ENCODE measurements around the gene PFDN6. TPM values are rescaled to one million over a fixed set of nuclear protein-coding genes. Genes with fewer than 3 reads are reported as not detected.
"Not testable (repeated sequence)": the region's sequence is repeated elsewhere in the genome, so short reads cannot be mapped to it uniquely, and the experiment has no call there.

PFDN6 gene
- polyA plus RNA-seq, 2 donors: 127 to 293 TPM

DNA sequence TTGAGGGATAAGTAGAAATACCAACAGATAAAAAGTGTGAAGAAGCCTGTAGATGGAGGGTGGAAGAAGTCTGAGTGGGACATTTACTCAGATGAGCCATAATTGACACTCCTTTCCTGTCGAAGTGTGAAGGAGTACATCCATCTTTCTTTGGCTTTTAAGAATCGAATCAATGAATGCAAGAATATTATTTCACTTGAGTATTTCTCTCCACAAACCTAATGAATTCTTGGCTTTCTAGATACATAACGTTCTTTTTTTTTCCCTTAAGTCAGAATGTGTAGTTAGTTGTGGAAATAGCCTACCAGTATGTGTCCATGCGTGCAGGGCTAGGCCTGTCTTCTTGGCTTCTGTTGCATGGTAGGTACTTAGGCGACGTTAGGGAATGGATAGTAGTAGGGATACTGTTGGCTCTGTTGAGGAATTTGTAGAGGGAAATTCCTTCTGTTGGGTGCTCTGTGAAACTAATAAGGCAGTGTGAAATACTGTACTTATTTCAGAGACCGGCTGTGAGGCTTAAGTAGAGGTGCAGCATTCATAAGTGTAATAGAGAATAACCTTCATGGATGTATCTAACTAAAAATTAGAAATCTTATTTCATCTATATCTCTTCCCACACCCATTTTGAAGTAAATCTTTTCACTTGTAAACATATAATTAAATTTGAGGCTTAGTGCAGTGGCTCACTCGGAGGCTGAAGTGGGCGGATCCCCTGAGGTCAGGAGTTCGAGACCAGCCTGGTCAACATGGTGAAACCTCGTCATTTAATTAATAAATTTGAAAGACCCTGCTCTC is 16.1 kb upstream of the PFDN6 start:
- Histone ChIP-seq H3K27ac (ENCODE audit: low read depth in 2 of 2, low read length in 1 of 2) (peak overlapping the region; percentile 71 to 89), H3K4me1 (ENCODE audit: control insufficient read depth in 2 of 2, insufficient read depth in 2 of 2, low read length in 1 of 2) (peaks cover 4 to 10% of the 10 kb centered on the region in 2 donors), H3K4me3 (ENCODE audit: low read depth in 1 of 2, low read length in 2 of 2) (peak overlapping the region; percentile 61 to 93), H3K27me3 (ENCODE audit: control insufficient read depth in 1 of 2, insufficient read depth in 2 of 2, low read length in 2 of 2) (no peaks in the 10 kb centered on the region), H3K9me3 (ENCODE audit: control insufficient read depth in 2 of 2, insufficient read depth in 1 of 2, low read depth in 1 of 2, low read length in 1 of 2) (no peaks in the 10 kb centered on the region), H3K36me3 (ENCODE audit: control insufficient read depth in 2 of 2, insufficient read depth in 2 of 2, low read length in 1 of 2) (peaks cover 2 to 13% of the 10 kb centered on the region in 2 donors)
- WGBS, 2 donors: 43 to 45% methylated on average over 11 of the region's 11 CpGs

GRCh38 chr6:33273924-33274902 is 15.2 kb upstream of the PFDN6 start:
- H3K4me1 ChIP-seq (ENCODE audit: control insufficient read depth in 2 of 2, insufficient read depth in 2 of 2, low read length in 1 of 2): peaks cover 4 to 10% of the 10 kb centered on the region in 2 donors
- H3K4me3 ChIP-seq (ENCODE audit: low read depth in 1 of 2, low read length in 2 of 2): peak overlapping the region; percentile 15 to 93
- peaks cover 0 to 15% of the 10 kb centered on the region in 2 donors for H3K36me3 ChIP-seq (ENCODE audit: control insufficient read depth in 2 of 2, insufficient read depth in 2 of 2, low read length in 1 of 2)
- no peaks in the 10 kb centered on the region for H3K9me3 ChIP-seq (ENCODE audit: control insufficient read depth in 2 of 2, insufficient read depth in 1 of 2, low read depth in 1 of 2, low read length in 1 of 2)
- WGBS, 2 donors: 49 to 50% methylated on average over 14 of the region's 14 CpGs
- H3K27ac ChIP-seq (ENCODE audit: low read depth in 2 of 2, low read length in 1 of 2): peak overlapping the region; percentile 58 to 98
- no peaks in the 10 kb centered on the region for H3K27me3 ChIP-seq (ENCODE audit: control insufficient read depth in 1 of 2, insufficient read depth in 2 of 2, low read length in 2 of 2)

DNA sequence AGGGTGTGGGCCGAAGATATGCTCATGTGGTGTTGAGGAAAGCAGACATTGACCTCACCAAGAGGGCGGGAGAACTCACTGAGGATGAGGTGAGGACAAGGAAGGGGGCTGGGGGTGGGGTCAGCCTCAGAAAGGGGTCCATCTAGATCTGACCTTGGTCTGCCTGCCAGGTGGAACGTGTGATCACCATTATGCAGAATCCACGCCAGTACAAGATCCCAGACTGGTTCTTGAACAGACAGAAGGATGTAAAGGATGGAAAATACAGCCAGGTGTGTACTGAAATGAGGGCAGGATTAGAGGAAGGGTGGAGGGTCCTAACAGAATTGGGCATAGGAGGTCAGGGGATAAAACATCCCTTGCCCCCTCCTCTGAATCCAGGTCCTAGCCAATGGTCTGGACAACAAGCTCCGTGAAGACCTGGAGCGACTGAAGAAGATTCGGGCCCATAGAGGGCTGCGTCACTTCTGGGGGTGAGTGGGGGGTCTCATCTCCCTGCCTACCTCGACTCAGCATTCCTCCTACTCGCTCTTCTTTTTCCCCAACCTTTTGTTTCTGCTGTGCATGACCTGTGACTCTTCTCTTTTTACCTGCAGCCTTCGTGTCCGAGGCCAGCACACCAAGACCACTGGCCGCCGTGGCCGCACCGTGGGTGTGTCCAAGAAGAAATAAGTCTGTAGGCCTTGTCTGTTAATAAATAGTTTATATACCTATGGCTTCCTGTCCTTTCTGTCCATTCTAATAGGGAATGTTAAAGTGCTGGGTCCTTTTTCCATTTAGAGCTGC is 13.4 kb upstream of the PFDN6 start:
- 65 to 68% methylated on average over 16 of the region's 16 CpGs for WGBS, 2 donors
- Histone ChIP-seq H3K4me1 (ENCODE audit: control insufficient read depth in 2 of 2, insufficient read depth in 2 of 2, low read length in 1 of 2) (peaks cover 4 to 12% of the 10 kb centered on the region in 2 donors), H3K36me3 (ENCODE audit: control insufficient read depth in 2 of 2, insufficient read depth in 2 of 2, low read length in 1 of 2) (peaks cover 5 to 25% of the 10 kb centered on the region in 2 donors), H3K27ac (ENCODE audit: low read depth in 2 of 2, low read length in 1 of 2) (peak overlapping the region; percentile 91 to 98), H3K4me3 (ENCODE audit: low read depth in 1 of 2, low read length in 2 of 2) (peak overlapping the region; percentile 56 to 62)
- not testable (repeated sequence) for H3K27me3 ChIP-seq (ENCODE audit: control insufficient read depth in 1 of 2, insufficient read depth in 2 of 2, low read length in 2 of 2); H3K9me3 ChIP-seq (ENCODE audit: control insufficient read depth in 2 of 2, insufficient read depth in 1 of 2, low read depth in 1 of 2, low read length in 1 of 2)

GRCh38 chr6:33276581-33276863 is 12.9 kb upstream of the PFDN6 start:
- no peaks in the 10 kb centered on the region for H3K9me3 ChIP-seq (ENCODE audit: control insufficient read depth in 2 of 2, insufficient read depth in 1 of 2, low read depth in 1 of 2, low read length in 1 of 2)
- peak overlapping the region; percentile 91 to 98 for H3K27ac ChIP-seq (ENCODE audit: low read depth in 2 of 2, low read length in 1 of 2)
- H3K4me1 ChIP-seq (ENCODE audit: control insufficient read depth in 2 of 2, insufficient read depth in 2 of 2, low read length in 1 of 2): peaks cover 4 to 12% of the 10 kb centered on the region in 2 donors
- peaks cover 5 to 25% of the 10 kb centered on the region in 2 donors for H3K36me3 ChIP-seq (ENCODE audit: control insufficient read depth in 2 of 2, insufficient read depth in 2 of 2, low read length in 1 of 2)
- peak overlapping the region; percentile 56 to 62 for H3K4me3 ChIP-seq (ENCODE audit: low read depth in 1 of 2, low read length in 2 of 2)
- no peaks in the 10 kb centered on the region for H3K27me3 ChIP-seq (ENCODE audit: control insufficient read depth in 1 of 2, insufficient read depth in 2 of 2, low read length in 2 of 2)

DNA sequence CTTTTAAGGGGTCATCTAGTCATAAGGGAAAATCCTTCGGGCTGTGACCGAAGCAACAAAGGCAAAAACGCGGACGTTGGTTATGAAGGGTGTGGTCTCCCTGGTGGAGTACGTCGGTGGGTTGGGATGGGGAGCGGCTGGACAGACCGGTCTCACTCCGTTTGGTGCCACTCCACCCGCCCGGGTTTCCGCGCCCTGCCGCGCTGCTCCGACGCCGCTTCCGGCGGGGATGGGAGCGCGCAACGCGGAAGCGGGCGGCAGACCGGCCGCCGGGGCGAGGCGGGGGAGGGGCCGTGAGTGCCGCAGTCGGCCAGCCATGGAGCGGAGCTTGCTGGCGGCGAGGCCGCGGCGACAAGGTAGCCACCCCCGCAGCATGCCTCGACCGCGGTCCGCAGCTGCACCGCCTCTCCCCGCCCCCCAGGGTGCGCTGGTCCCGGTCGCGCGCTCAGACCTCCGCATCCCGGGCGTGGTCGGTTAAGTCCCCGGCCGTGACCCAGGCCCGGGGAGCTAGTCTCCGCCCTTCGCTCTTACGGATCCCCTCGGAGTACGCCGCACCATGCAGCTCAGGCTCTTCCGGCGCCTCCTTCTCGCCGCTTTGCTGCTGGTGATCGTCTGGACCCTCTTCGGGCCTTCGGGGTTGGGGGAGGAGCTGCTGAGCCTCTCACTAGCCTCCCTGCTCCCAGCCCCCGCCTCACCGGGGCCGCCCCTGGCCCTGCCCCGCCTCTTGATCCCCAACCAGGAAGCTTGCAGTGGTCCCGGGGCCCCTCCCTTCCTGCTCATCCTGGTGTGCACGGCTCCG is 12.3 kb upstream of the PFDN6 start, which contains the start of gene B3GALT4:
Gene B3GALT4, plus strand, starts transcription at position 260 of the 799 bp plus-strand sequence. Its CDS starts 297 bp downstream, at position 557.
- Histone ChIP-seq H3K4me3 (ENCODE audit: low read depth in 1 of 2, low read length in 2 of 2) (peak within 1 kb of the TSS; percentile 56 to 62), H3K27me3 (ENCODE audit: control insufficient read depth in 1 of 2, insufficient read depth in 2 of 2, low read length in 2 of 2) (no peaks in the 10 kb centered on the region), H3K4me1 (ENCODE audit: control insufficient read depth in 2 of 2, insufficient read depth in 2 of 2, low read length in 1 of 2) (peaks cover 4 to 12% of the 10 kb centered on the region in 2 donors), H3K9me3 (ENCODE audit: control insufficient read depth in 2 of 2, insufficient read depth in 1 of 2, low read depth in 1 of 2, low read length in 1 of 2) (no peaks in the 10 kb centered on the region), H3K36me3 (ENCODE audit: control insufficient read depth in 2 of 2, insufficient read depth in 2 of 2, low read length in 1 of 2) (peaks cover 5 to 25% of the 10 kb centered on the region in 2 donors), H3K27ac (ENCODE audit: low read depth in 2 of 2, low read length in 1 of 2) (peak within 1 kb of the TSS; percentile 91 to 98)
- 0 to 6% methylated on average over 57 to 80 of the region's 80 CpGs for WGBS, 2 donors

DNA sequence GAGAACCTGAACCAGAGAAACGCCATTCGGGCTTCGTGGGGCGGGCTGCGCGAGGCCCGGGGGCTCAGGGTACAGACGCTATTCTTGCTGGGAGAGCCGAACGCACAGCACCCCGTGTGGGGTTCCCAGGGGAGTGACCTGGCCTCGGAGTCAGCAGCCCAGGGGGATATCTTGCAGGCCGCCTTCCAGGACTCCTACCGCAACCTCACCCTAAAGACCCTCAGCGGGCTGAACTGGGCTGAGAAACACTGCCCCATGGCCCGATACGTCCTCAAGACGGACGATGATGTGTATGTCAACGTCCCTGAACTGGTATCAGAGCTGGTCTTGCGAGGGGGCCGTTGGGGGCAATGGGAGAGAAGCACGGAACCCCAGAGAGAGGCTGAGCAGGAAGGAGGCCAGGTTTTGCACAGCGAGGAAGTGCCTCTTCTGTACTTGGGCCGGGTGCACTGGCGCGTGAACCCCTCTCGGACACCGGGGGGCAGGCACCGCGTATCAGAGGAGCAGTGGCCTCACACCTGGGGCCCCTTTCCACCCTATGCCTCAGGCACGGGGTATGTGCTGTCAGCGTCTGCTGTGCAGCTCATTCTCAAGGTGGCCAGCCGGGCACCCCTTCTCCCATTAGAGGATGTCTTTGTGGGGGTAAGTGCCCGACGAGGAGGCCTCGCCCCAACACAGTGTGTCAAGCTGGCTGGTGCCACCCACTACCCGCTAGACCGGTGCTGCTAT is 11.6 kb upstream of the PFDN6 start:
- Histone ChIP-seq H3K4me3 (ENCODE audit: low read depth in 1 of 2, low read length in 2 of 2) (peak overlapping the region; percentile 56 to 62), H3K4me1 (ENCODE audit: control insufficient read depth in 2 of 2, insufficient read depth in 2 of 2, low read length in 1 of 2) (peaks cover 4 to 12% of the 10 kb centered on the region in 2 donors), H3K27ac (ENCODE audit: low read depth in 2 of 2, low read length in 1 of 2) (peak overlapping the region; percentile 91 to 98), H3K27me3 (ENCODE audit: control insufficient read depth in 1 of 2, insufficient read depth in 2 of 2, low read length in 2 of 2) (no peaks in the 10 kb centered on the region), H3K36me3 (ENCODE audit: control insufficient read depth in 2 of 2, insufficient read depth in 2 of 2, low read length in 1 of 2) (peaks cover 5 to 25% of the 10 kb centered on the region in 2 donors), H3K9me3 (ENCODE audit: control insufficient read depth in 2 of 2, insufficient read depth in 1 of 2, low read depth in 1 of 2, low read length in 1 of 2) (no peaks in the 10 kb centered on the region)
- WGBS, 2 donors: 34 to 38% methylated on average over 39 of the region's 39 CpGs

- H3K27me3 ChIP-seq (ENCODE audit: control insufficient read depth in 1 of 2, insufficient read depth in 2 of 2, low read length in 2 of 2): no peaks in the 10 kb centered on the region
- WGBS, 2 donors: 71 to 77% methylated on average over 9 of the region's 9 CpGs
- H3K27ac ChIP-seq (ENCODE audit: low read depth in 2 of 2, low read length in 1 of 2): peak overlapping the region; percentile 91 to 98
- H3K36me3 ChIP-seq (ENCODE audit: control insufficient read depth in 2 of 2, insufficient read depth in 2 of 2, low read length in 1 of 2): peaks cover 5 to 25% of the 10 kb centered on the region in 2 donors
- H3K4me1 ChIP-seq (ENCODE audit: control insufficient read depth in 2 of 2, insufficient read depth in 2 of 2, low read length in 1 of 2): peaks cover 4 to 12% of the 10 kb centered on the region in 2 donors
- H3K4me3 ChIP-seq (ENCODE audit: low read depth in 1 of 2, low read length in 2 of 2): peak overlapping the region; percentile 56 to 62
- H3K9me3 ChIP-seq (ENCODE audit: control insufficient read depth in 2 of 2, insufficient read depth in 1 of 2, low read depth in 1 of 2, low read length in 1 of 2): no peaks in the 10 kb centered on the region
Measured at GRCh38 chr6:33278392-33278741, 11.0 kb upstream of the PFDN6 start.

DNA sequence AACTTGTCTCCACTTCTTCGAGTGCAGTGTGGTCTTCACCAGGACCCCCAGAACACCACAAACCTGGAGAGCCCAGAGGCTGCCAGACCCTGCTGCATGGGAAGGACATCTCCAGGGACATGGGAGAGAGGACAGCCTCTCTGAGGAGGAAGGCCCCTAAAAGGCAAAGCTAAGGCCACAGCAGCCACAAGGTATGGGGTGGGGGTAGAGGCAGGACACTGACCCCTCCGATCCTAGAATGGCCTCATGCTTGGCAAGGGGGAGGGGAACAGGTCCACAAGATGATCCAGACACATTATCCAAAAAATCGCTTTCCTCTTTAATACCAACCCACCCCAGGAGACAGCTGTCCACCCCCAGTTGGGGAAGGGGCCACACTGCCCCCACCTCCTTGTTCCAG is 10.6 kb upstream of the PFDN6 start:
- 84 to 93% methylated on average over 2 to 3 of the region's 3 CpGs for WGBS, 2 donors
- peak overlapping the region; percentile 22 to 56 for H3K4me3 ChIP-seq (ENCODE audit: low read depth in 1 of 2, low read length in 2 of 2)
- no peaks in the 10 kb centered on the region for H3K9me3 ChIP-seq (ENCODE audit: control insufficient read depth in 2 of 2, insufficient read depth in 1 of 2, low read depth in 1 of 2, low read length in 1 of 2)
- H3K36me3 ChIP-seq (ENCODE audit: control insufficient read depth in 2 of 2, insufficient read depth in 2 of 2, low read length in 1 of 2): peaks cover 5 to 25% of the 10 kb centered on the region in 2 donors
- H3K4me1 ChIP-seq (ENCODE audit: control insufficient read depth in 2 of 2, insufficient read depth in 2 of 2, low read length in 1 of 2): peaks cover 4 to 12% of the 10 kb centered on the region in 2 donors
- H3K27ac ChIP-seq (ENCODE audit: low read depth in 2 of 2, low read length in 1 of 2): peak overlapping the region; percentile 29 to 98
- H3K27me3 ChIP-seq (ENCODE audit: control insufficient read depth in 1 of 2, insufficient read depth in 2 of 2, low read length in 2 of 2): no peaks in the 10 kb centered on the region
